Measurements from ENCODE around the gene HTRA1.
A peak's percentile ranks its signal among the peaks of the same experiment; 100 is the strongest.

HTRA1 gene

DNA sequence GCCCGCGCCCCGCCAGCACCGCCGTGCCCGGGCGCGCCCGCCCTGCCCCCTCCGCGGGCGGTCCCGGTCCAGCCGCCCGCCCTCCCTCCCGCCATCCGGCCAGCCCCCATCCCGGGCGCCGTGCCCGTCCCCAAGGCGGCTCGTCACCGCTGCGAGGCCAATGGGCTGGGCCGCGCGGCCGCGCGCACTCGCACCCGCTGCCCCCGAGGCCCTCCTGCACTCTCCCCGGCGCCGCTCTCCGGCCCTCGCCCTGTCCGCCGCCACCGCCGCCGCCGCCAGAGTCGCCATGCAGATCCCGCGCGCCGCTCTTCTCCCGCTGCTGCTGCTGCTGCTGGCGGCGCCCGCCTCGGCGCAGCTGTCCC lies at the start of gene HTRA1:
HTRA1 (plus strand) TSS at position 187 of the 362 bp plus-strand sequence; CDS start at position 287, 100 bp downstream.
- peak; percentile 71 for DNase-seq

DNA sequence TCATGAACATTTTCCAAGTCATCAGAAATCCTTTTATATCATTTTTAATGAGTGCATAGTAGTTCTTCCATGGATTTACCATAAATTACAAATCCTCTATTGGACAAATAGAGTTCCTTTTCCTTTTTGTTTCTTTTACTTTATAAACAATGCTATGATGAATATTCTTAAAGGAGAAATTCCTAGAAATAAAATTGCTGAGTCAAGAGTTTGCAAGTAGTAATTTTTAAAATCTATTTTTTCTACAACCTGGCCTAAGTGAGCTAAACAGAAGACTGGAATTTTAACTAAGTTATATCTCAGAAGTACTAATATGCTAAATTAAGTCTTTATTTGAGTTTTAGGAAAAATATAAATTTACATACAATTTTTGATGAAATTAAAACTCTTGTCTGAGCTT lies 48.0 kb upstream of the HTRA1 start:
- DNase-seq: no peak

DNA sequence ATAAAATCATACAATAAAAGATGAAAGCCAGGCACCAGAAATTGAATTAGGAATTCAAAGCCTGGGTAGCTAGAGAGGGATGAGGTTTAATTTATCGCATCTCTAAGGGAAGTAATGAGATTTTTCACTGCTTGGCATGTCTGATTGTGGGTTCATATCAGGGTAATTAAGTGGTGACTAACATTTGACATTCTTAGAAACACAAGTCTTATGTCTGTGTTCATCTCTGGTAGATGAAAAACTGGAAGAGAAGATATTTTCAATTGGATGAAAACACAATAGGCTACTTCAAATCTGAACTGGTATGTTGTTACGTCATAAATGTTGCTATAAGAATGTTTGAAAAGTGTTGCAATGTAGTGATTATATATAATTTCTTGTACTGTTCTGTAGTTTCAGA lies 43.7 kb upstream of the HTRA1 start:
- DNase-seq: no peak

DNA sequence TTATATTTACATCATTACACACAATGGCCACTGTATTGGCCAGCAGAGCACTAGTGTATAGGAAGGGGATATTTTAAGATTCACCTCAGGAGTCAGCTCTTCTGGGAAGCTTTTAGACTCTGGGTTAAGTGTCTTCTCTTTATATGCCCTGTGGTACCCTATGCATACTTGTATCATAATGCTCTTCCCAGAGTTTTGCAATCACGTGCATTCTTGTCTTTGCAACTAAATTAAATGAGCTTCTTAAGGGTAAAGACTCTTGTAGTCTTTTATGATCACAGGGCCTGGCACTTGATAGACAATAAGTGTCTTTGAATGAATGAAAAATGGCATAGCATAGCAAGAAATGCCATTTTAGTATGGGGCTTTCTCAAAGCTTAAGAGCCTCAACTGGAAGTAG lies 42.3 kb upstream of the HTRA1 start:
- DNase-seq: no peak

DNA sequence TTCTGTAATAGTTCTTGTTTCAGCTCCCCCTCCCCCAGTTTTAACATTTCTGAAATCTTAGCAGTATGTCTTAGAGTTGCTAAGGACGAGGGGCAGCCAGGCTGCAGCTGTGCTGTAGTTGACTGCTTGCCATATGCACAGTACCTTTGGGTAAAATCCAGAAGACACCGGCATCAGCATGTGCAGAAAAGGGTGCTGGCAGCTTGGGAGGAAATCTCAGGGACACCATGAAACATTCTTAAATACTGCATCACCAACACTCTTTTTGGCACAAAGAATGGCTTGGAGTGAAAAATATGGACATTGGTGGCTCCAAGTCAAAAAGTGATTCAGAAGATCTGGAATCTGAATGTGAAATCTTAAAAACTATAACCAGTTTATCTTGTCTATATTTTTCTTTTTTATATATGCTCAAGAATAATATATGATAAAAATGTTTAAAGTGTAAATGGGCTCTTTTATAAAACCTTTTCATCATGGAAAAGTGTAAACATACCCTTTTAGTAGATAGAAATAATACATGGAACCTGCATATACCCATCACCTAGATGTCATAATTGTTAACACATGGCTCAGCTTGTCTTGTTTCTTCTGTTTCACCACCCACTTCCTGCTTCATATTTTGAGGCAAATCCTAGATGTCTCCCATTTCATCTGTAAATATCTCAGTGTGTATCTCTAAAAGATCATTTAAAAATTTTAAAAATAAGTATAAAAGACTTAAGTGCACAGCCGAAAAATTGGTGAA lies 41.3 kb upstream of the HTRA1 start:
- DNase-seq: no peak

DNA sequence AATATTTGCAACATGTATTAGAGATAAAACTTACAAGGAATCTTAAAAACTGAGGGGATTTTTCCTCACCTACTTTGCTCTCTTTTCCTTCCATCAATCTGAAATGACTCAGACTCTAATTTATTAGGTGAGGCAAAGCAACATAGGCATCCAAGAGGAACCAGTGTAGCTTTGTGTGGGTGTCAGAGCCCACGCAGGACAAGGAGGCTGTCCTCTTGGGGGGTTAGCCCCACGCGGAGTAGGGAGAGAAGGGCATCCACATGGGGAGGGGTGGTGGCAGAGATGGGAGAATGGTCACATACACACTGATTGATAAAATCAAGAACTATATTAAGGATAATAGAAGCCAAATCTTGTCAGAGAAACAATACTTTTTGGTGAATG lies 40.7 kb upstream of the HTRA1 start:
- DNase-seq: no peak

DNA sequence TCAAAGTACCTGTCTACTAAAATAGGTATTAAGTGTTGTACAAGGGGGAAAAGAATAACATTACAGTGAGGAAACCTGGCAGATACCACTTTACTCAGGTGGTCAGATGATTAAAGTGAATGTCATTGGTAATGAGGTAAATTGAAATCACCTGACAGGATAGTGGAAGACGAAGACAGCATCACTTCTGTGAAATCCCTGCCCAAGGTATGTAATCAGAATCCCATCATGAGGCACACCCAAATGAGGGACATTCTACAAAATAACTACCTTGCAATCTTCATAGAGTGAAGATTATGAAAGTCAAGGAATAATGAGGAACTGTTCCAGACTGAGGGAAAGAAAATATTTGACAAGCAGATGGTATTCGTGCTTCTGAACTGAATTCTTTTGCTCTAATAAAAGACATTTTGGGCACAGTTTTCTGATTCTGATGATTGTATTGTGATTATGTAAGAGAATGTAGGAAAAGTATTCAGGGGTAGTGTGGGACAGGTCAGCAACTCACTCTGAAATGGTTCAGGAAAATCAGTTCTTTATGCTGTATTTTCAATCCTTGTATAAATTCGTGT lies 40.2 kb upstream of the HTRA1 start:
- no peak for DNase-seq

DNA sequence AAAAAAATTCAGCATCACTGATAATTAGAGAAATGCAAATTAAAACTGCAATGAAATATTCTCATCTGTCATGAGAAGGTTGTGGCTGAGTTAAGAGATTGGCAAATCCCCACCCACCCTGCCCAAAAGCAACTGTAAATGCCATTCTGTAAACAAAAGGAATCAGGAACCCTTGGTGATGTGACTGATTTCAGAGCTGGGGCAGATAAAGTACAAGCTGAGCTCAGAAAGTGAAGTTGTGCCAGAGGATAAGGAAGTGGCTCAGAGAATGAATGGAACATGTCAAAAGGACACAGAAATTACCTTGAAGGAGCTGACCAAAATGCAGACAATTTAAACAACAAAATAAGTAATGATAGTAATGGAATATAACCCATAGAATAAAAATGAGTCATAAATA lies 39.6 kb upstream of the HTRA1 start:
- no peak for DNase-seq

DNA sequence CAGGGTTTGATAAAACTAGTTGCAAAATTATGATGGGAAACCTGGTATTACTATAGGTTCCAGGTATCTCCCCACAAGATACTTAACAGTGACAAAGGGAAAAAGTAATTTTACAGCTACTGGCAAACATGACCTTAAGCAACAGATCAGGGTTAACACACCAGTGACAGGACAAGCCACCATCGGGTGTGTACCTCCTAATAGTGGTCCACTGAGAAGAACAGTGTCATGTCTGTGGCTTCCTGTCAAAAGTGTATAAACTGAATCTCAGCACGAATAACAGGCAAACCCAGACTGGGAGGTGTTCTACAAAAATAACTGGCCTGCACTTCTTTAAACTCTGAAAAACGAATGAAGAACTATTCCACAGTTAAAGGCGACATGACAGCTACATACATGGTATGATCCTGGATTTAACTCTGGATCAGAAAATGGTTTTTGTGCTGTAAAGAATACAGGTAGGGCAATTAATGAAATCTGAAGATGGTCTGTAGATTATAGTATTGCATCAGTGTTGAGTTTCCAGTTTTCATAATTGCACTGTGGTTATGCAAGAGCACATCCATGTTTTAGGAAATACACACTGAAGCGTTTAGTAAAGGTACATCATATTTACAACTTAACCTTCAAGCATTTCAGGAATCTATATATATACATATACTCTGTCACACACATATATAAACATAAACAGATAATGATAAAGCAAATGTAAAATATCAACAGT lies 38.9 kb upstream of the HTRA1 start:
- DNase-seq: no peak

DNA sequence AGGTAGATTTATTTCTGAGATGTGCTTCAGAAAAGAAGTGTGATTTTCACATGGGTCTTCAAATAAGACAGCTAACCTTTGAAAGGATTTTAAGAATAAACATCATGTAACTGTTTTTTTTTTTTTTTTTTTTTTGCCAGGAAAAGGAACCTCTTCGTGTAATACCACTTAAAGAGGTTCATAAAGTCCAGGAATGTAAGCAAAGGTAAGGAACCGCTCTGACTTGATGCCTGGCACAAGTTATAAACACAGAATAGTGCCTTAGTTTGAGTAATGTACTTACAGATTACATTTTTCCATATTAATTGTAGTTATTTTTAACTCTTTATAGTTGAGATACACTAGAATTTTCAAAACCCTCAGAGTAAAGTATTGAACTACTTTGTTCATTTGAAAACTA lies 37.3 kb upstream of the HTRA1 start:
- DNase-seq: no peak

DNA sequence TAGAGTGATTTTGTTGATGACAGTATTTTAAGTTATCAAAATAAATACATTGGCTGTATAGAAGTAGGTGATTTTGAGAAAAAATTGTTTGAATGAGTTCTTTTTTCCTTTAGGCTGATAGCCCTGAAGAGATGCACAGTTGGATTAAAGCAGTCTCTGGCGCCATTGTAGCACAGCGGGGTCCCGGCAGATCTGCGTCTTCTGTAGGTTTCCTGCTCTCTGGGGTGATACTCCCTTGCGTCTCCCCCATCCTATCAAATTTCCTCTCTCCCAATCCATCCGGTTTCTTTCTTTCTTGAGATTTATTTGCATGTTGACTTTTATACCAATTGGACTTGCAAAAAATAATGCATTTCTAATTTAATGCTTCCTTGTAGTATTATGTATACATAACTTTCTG lies 34.5 kb upstream of the HTRA1 start:
- no peak for DNase-seq

DNA sequence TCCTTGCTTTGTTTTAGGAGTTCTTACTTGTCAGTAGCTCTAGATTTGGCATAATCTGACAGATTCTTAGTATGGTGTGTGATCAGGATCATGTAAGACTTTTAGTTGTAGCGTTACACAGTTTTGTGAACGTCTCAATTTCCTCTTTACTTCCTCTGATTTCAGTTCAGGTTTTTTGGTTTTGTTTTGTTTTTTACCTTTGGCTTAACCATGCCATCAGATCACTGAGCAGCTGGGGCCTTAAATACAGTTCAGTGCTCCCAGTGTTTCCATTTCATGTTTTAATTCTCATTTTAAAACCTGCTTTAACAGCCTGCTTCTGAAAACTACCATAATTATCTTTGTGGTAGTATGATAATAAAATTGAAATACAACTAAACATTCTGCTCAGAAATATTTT lies 34.1 kb upstream of the HTRA1 start:
- no peak for DNase-seq

DNA sequence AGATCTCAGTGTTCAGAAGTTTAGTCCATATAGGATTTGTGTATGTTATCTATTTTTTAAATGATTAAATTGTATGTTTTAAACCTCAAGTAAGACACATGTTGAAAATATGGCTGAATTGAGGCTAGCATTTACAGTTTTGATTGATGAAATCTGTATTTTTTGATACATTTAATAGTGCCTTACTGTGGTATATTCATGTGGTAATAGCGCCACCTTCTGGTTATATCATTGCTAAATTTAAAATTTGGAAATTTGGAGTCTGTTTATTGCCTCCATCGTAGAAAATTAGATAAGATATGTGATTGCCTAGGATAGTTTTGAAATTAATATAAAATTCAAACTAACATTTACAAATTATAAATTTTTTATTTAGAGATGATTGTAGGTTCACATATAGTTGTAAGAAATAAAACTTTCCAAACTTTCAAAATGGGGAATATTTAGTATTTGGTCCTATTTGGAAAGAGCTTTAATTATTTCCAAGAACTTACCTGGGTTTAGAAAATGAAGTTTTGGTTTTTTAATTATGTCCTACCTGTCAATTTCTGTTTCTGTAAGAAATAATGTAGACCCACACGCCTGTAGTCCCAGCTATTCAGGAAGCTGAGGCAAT lies 26.0 kb upstream of the HTRA1 start:
- DNase-seq: no peak

DNA sequence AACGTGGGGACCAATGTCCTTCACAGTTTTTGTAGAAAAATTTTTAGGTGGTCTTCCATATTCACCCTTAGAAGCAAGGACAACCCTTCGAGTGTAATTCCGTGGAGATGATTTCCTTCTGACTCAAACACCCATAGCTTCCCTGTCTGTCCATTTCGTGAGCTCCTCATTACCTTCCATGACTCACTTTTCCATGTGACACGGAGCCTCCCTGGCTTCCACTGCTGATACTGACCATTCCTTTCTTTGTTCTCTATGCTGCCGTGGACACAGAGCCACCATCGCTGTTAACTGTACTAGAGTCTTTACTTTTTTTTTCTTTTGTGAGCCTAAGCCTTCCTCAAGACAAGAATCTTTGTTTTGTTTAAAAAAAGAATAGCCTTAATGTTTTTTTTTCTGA lies 19.4 kb upstream of the HTRA1 start:
- no peak for DNase-seq

DNA sequence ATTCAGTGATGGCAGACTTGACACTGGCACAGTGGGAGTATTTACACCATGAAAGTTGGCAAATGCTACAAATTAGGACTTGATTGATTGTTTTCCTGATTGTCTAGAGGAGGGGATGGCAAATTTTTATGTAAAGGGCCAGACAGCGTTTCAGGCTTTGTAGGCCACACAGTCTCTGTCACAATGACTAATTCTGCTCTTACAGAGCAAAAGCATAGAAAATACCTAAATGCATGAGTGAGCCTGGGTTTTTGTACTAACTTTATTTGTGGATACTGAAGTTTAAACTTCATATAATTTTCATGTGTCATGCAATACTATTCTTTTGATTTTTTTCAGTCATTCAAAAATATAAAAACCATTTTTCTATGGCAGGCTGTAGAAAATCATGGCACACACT lies 15.9 kb upstream of the HTRA1 start:
- no peak for DNase-seq

DNA sequence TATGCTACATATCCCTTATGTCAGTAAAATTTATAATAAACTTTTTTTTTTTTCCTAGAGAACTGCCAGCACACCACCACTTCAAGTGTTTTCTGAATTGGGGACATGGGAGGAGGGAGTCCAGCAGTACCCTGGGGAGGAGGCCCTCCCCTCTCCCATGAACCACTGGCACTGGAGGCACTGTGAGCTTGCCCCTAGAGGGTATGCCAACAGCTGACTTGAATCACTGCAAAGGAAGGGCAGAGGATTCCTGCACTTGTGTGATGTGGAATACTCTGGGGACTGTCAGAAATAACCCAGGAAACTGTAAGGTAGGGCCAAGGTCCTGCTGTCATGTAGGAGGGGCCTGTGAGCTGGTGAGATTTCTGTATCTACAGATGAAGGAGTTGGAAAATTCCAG lies 15.4 kb upstream of the HTRA1 start:
- DNase-seq: no peak

DNA sequence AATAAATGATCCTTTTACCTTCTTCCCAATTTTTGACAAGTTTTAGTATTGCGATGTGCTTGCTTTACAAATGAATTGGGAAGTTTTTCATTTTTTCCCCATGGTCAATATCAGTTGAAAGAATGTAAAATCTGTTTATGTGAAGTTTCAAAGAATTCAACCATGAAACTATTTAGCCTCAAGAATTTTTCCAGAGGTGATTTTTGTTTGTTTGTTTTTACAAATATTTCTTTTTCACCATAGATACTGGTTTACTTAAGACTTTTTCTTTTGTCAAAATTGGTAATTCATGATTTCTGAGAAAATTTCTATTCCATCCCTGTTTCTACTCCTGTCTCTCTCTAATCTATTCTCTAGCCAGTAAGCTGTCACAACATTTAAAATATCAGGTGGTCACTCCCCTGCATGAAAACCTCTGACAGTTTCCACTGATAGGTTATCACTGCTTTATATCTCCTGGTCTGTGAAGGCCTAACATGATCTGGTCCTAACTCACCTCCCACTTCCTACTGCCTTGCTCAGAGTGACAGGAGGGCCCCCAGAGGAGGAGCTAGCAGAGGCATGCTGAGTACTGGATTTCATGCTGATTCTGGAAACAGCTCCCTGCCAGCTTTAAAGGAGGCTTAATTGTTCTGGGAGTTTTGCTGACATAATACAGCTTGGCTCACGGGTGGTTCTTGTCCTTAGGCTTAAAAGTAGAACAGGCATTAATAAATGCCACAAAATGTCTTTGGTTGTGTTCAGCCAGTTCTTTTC lies 14.5 kb upstream of the HTRA1 start:
- no peak for DNase-seq

DNA sequence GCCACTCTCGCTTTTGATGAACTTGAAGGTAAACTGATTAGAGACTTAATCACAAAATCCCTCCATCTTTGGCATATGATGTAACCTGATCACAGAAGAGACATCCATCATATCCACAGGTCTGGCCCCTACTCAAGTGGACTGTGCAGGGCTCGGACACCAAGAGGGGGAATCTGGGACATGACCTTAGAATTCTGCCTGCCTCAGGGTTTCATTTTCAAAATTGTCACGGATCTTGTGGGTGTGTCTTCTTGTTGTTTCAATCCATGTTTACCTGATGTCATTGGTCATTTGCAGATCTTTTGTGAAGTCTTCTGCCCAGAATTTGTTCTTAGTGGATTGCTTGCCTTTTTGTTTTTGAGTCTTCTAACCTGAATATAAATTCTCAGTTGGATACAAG lies 12.8 kb upstream of the HTRA1 start:
- no peak for DNase-seq

DNA sequence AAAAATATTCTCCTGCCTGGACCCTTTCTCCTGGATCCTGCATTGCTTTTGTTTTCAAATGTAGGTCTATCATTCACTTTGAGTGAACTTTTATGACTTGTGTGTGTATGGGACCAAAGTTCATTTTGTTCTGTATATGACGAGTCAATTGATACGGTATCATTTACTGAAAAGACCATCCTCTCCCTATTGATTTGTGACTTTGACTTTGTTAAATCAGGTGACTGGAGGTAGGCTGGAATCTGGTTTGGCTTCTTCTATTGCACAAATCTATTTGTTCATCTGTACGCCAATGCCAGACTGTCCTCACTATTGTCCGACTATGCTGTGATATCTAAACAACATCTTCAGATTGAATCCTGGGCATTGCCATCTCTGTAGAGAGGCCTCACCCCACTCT lies 12.2 kb upstream of the HTRA1 start:
- DNase-seq: no peak

DNA sequence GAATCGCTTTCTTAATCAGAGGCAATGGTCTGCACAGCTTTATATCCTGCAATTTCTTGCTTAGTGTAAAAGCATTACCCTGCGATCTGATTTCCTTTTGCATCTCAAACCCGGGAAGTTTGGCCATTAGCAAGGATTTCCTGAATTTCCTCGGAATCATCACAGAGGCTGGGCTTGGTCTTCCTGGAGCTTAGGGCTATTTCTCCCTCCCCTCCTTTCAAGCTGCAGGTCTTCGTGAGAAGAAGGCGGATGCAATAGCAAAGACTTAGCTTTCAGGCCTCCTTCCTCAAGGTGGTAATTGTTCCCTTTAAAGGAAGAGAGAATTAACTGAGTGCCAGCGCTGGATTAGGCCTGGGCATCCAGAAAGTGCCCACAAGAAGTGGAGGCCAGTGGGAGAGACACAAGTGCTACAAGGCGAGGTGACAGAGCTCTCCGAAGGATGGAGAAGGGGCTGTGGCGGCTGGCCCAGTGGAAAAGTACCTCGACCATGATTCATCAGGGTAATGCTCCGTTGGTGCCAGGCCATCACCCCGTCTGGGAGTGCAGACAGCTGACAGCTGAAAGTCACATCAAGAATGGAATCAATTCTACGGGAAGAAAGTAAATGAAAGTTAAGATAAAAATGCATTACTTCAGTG lies 10.9 kb upstream of the HTRA1 start:
- no peak for DNase-seq

DNA sequence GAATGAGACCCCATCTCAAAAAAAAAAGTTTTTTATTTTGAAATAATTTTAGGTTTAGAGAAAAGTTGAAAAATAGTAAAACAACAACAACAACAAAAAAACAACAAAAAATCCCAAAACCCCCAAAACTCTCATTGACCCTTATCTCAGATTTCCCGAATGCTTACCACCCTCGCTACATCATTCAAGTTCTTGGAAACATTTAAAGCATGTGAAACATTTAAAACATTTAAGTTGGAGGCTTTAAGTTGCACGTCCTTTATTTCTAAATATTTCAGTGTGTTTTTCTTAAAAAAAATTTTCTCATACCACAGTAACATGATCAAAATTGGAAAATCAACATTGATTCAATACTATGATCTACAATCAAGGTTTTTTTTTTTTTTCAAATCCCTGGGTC lies 7.3 kb upstream of the HTRA1 start:
- DNase-seq: no peak

DNA sequence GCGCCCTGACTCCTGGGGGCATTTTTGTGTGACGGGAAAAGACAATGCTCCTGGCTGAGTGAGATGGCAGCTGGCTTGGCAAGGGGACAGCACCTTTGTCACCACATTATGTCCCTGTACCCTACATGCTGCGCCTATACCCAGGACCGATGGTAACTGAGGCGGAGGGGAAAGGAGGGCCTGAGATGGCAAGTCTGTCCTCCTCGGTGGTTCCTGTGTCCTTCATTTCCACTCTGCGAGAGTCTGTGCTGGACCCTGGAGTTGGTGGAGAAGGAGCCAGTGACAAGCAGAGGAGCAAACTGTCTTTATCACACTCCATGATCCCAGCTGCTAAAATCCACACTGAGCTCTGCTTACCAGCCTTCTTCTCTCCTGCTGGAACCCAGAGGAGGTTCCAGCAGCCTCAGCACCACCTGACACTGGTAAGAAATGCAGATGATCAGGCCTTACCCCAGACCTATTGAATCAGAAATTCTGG lies 6.7 kb upstream of the HTRA1 start, which contains the start of gene ARMS2:
ARMS2 (plus strand) TSS at position 51 of the 478 bp plus-strand sequence; CDS start at position 126, 75 bp downstream.
- no peak for DNase-seq

Data from 8988T (cell line).